Measurements from ENCODE around the gene RAPGEF3. TPM values are rescaled to one million over a fixed set of nuclear protein-coding genes. Genes with fewer than 3 reads are reported as not detected.

The RAPGEF3 gene
- total and polyA plus RNA-seq, 9 of the 15 experiments (the other 6 are each of a cell fraction or from before 2014, with no cell fraction given) = 0.03 to 0.78 (median 0.37) TPM; not detected in 1

- Histone ChIP-seq H3K79me2 (ENCODE audit: control insufficient read depth, insufficient read depth, low read length) (no peaks in the 10 kb centered on the region), H3K9ac (ENCODE audit: insufficient read depth in 1 of 2, low read depth in 2 of 2, low read length in 2 of 2) (0 out of 4 replicates have a peak overlapping the region, but pooled peaks of 1 of the 2 experiments have one; percentile 31), H3K36me3 (ENCODE audit: control insufficient read depth, insufficient read depth, low read length) (no peaks in the 10 kb centered on the region), H3K9me1 (ENCODE audit: control insufficient read depth, insufficient read depth, low read length) (no peaks in the 10 kb centered on the region), H3K4me3 (no peak overlapping the region), H3K4me2 (ENCODE audit: insufficient read depth, low read length) (no peak overlapping the region), H4K20me1 (replicated peaks; ENCODE audit: control insufficient read depth, insufficient read depth, low read length) (no peaks in the 10 kb centered on the region), H3K27me3 (ENCODE audit: control insufficient read depth in 2 of 2, insufficient read depth in 2 of 2, low read length in 2 of 2) (peaks cover 6% of the 10 kb centered on the region in 2 experiments; a peak in 2 of 5 replicates), H3K9me3 (replicated peaks; ENCODE audit: control insufficient read depth, insufficient read depth, low read depth, low read length) (no peaks in the 10 kb centered on the region), H3K4me1 (replicated peaks in 1 of 2; ENCODE audit: control insufficient read depth in 2 of 2, insufficient read depth in 2 of 2, low read length in 2 of 2) (peaks cover 14 to 37% of the 10 kb centered on the region in 2 experiments; a peak in 4 of 5 replicates), H2AFZ (ENCODE audit: low read depth, low read length) (no peak overlapping the region), H3K27ac (ENCODE audit: extremely low read depth, low read depth, low read length) (no peak overlapping the region)
- intact Hi-C loops (cut with micrococcal nuclease) (no loop called here), in situ Hi-C loops (cut with MboI) (no loop called here)
- DNase-seq (ENCODE audit: extremely low read depth in 1 of 4, low spot score in 3 of 4) (no peak), FAIRE-seq (no peak), ATAC-seq (no peak)
- no TSS peak for BruUV-seq (replicated peaks)
- TF ChIP-seq ETV5 (CRISPR knock-in tag; IDR thresholded peaks at IDR 0.05; ENCODE audit: low read depth) (no peak), SRSF1 (IDR thresholded peaks at IDR 0.05; ENCODE audit: low read depth, low read length) (no peak)
- ChIA-PET POLR2A (interaction anchor here (0.6 to 1.7 kb wide), 4 partner anchors 10 to 79 kb away, joined by 3 to 5 read pairs (median 4); partner anchors contain the start of gene RPAP3), CTCF (ENCODE audit: low intra/inter-chr PET ratio) (no interaction called here)
- WGBS (ENCODE audit: insufficient coverage, low coverage, missing lambda C conversion rate) = 54% methylated on average over 3 of the region's 3 CpGs
Observed at GRCh38 chr12:47754881-47755280, 3.8 kb downstream of the RAPGEF3 start.

DNA sequence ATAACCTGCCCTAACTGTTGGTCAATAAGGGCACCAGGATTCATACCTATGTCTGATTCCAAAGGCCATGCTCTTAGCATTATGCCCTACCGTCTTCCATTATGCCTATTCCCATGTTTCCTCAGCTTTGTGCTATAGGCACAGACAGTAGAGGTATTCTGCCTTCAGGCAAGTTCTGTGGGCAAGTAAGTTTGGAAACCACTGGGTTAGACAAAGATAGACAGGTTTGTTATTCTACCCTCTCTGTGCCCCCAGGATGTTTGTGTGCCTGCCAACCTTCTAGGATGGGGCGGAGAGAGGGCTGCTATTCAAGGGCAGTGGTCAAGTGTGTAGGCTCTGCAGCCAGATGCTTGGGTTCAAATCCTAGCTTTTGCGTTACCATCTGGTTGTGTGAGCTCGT is 4.6 kb downstream of the RAPGEF3 start:
- H3K79me2 ChIP-seq (ENCODE audit: control insufficient read depth, insufficient read depth, low read length) = no peaks in the 10 kb centered on the region
- in situ Hi-C loops (cut with MboI) (no loop called here), intact Hi-C loops (cut with micrococcal nuclease) (no loop called here)
- TF ChIP-seq TFAP4 (CRISPR knock-in tag; IDR thresholded peaks at IDR 0.05; ENCODE audit: borderline replicate concordance) = no peak
- peaks cover 14 to 32% of the 10 kb centered on the region in 2 experiments; a peak in 4 of 5 replicates for H3K4me1 ChIP-seq (replicated peaks in 1 of 2; ENCODE audit: control insufficient read depth in 2 of 2, insufficient read depth in 2 of 2, low read length in 2 of 2)
- H3K9ac ChIP-seq (ENCODE audit: insufficient read depth in 1 of 2, low read depth in 2 of 2, low read length in 2 of 2) = no peak overlapping the region
- BruUV-seq (replicated peaks) = no TSS peak
- WGBS (ENCODE audit: insufficient coverage, low coverage, missing lambda C conversion rate) = 68% methylated on average over 4 of the region's 4 CpGs
- no peak overlapping the region for H3K4me3 ChIP-seq
- no peak for FAIRE-seq
- no peak overlapping the region for H3K4me2 ChIP-seq (ENCODE audit: insufficient read depth, low read length)
- no peak overlapping the region for H3K27ac ChIP-seq (ENCODE audit: extremely low read depth, low read depth, low read length)
- H4K20me1 ChIP-seq (replicated peaks; ENCODE audit: control insufficient read depth, insufficient read depth, low read length) = no peaks in the 10 kb centered on the region
- ChIA-PET CTCF (ENCODE audit: low intra/inter-chr PET ratio) (no interaction called here), POLR2A (interaction anchor here (1.1 kb wide), 1 partner anchor 17 kb away, joined by 3 read pairs; no protein-coding TSS in a partner anchor)
- no peaks in the 10 kb centered on the region for H3K9me1 ChIP-seq (ENCODE audit: control insufficient read depth, insufficient read depth, low read length)
- no peak for ATAC-seq
- no peaks in the 10 kb centered on the region for H3K9me3 ChIP-seq (replicated peaks; ENCODE audit: control insufficient read depth, insufficient read depth, low read depth, low read length)
- peaks cover 9 to 12% of the 10 kb centered on the region in 2 experiments; a peak in 4 of 5 replicates for H3K27me3 ChIP-seq (ENCODE audit: control insufficient read depth in 2 of 2, insufficient read depth in 2 of 2, low read length in 2 of 2)
- no peaks in the 10 kb centered on the region for H3K36me3 ChIP-seq (ENCODE audit: control insufficient read depth, insufficient read depth, low read length)
- H2AFZ ChIP-seq (ENCODE audit: low read depth, low read length) = no peak overlapping the region
- no peak for DNase-seq (ENCODE audit: extremely low read depth in 1 of 4, low spot score in 3 of 4)
